ENCODE data around the gene AGXT2. TPM values are rescaled to one million over a fixed set of nuclear protein-coding genes. Genes with fewer than 3 reads are reported as not detected.

The AGXT2 gene
- total RNA-seq, 6 experiments from 2014 or later, result not detected

- Mint-ChIP-seq H3K27me3 (ENCODE audit: insufficient read depth) (peaks cover 1% of the 10 kb centered on the region; the same call in 1 of the 2 replicates), H3K27ac (no peak overlapping the region), H3K36me3 (ENCODE audit: low read depth) (no peaks in the 10 kb centered on the region), H3K9me3 (no peaks in the 10 kb centered on the region), H3K4me1 (ENCODE audit: low read depth) (peaks cover 75% of the 10 kb centered on the region), H3K4me3 (no peak overlapping the region)
- TF ChIP-seq CTCF (IDR thresholded peaks at IDR 0.05), result no peak
- DNase-seq, result no peak
These were observed 10.6 kb upstream of the AGXT2 start for GRCh38 chr5:35058374-35058788.

GRCh38 chr5:35056686-35057085 is 8.9 kb upstream of the AGXT2 start:
- Mint-ChIP-seq H3K27me3 (ENCODE audit: insufficient read depth) (no peaks in the 10 kb centered on the region), H3K4me1 (ENCODE audit: low read depth) (peaks cover 62% of the 10 kb centered on the region), H3K27ac (no peak overlapping the region), H3K4me3 (no peak overlapping the region), H3K36me3 (ENCODE audit: low read depth) (no peaks in the 10 kb centered on the region), H3K9me3 (no peaks in the 10 kb centered on the region)
- DNase-seq, result no peak
- TF ChIP-seq CTCF (IDR thresholded peaks at IDR 0.05), result no peak

DNA sequence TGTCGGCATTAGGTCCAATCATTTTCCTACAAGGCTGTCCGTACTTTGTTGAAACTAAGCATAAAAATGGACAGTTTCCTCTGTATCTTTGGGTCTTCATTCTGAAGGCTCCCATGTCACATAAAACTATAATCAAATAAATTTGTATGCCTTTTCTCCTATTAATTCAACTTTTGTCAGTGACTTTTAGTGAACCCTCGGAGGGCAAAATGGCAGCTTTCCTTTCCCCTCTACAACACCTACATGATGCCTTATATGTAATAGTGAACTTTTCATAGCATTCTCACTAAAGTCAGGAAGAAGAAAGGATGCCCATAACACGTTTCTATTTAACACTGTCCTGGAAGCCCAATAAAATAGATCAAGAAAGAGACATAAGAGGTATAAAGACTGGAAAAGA is 5.1 kb upstream of the AGXT2 start:
- no peak for DNase-seq
- TF ChIP-seq CTCF (IDR thresholded peaks at IDR 0.05), result no peak
- Mint-ChIP-seq H3K27ac (no peak overlapping the region), H3K4me1 (ENCODE audit: low read depth) (peaks cover 48% of the 10 kb centered on the region), H3K27me3 (ENCODE audit: insufficient read depth) (no peaks in the 10 kb centered on the region), H3K4me3 (no peak overlapping the region), H3K36me3 (ENCODE audit: low read depth) (no peaks in the 10 kb centered on the region), H3K9me3 (no peaks in the 10 kb centered on the region)

DNA sequence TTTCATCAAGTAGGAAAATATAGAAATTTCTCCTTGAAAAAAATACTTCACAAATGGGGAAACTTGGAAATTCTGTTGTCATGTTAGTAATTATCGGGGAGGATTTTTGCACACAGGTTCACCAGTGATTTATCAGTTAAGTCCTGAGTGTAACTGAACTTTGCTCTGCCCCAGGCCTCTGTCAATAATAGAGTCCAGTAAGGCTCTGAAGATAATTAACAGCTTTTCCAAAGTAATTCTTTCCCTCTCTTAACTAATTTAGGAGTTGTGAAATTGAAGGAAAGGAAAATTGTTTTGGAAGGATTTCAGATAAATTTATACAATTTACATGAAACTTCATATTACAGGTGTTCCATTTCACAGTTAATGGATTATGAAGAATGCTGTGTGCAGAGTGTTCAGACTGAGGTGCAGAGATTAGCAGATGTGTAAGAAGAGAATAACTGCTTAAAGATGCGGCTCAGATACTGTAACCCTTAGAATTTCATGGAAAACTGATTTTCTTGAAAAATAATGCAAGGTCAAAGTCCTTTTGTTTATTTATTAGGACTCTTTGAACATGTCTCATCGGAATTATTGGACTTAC is 2.9 kb upstream of the AGXT2 start:
- TF ChIP-seq CTCF (IDR thresholded peaks at IDR 0.05), result no peak
- Mint-ChIP-seq H3K4me1 (ENCODE audit: low read depth) (peaks cover 52% of the 10 kb centered on the region), H3K36me3 (ENCODE audit: low read depth) (no peaks in the 10 kb centered on the region), H3K9me3 (no peaks in the 10 kb centered on the region), H3K27ac (no peak overlapping the region), H3K27me3 (ENCODE audit: insufficient read depth) (no peaks in the 10 kb centered on the region; the same call in 1 of the 2 replicates), H3K4me3 (no peak overlapping the region)
- no peak for DNase-seq

- H3K4me3 Mint-ChIP-seq, result no peak overlapping the region
- H3K36me3 Mint-ChIP-seq (ENCODE audit: low read depth), result no peaks in the 10 kb centered on the region
- DNase-seq, result no peak
- peaks cover 34% of the 10 kb centered on the region for H3K4me1 Mint-ChIP-seq (ENCODE audit: low read depth)
- no peak overlapping the region for H3K27ac Mint-ChIP-seq
- H3K27me3 Mint-ChIP-seq (ENCODE audit: insufficient read depth), result no peaks in the 10 kb centered on the region; the same call in 1 of the 2 replicates
- H3K9me3 Mint-ChIP-seq, result no peaks in the 10 kb centered on the region
- TF ChIP-seq CTCF (IDR thresholded peaks at IDR 0.05), result no peak
These were observed 1.2 kb upstream of the AGXT2 start for GRCh38 chr5:35048910-35049309.

All from HFFc6 (cell line).